ENCODE data around the gene NOS3.

NOS3 gene

GRCh38 chr7:150955519-150956394, 35.1 kb upstream of the NOS3 start:
- TF ChIP-seq CTCF (IDR thresholded peaks at IDR 0.05; ENCODE audit: low read depth, low read length, missing control alignments): no peak
- H3K4me3 ChIP-seq (replicated peaks; ENCODE audit: low read depth, low read length): no peak overlapping the region
- DNase-seq (ENCODE audit: extremely low read depth, low read depth): no peak

GRCh38 chr7:150956395-150957132, 34.3 kb upstream of the NOS3 start:
- DNase-seq (ENCODE audit: extremely low read depth, low read depth): no peak
- TF ChIP-seq CTCF (IDR thresholded peaks at IDR 0.05; ENCODE audit: low read depth, low read length, missing control alignments): no peak
- no peak overlapping the region for H3K4me3 ChIP-seq (replicated peaks; ENCODE audit: low read depth, low read length)

GRCh38 chr7:150957133-150958020, 33.4 kb upstream of the NOS3 start:
- no peak for DNase-seq (ENCODE audit: extremely low read depth, low read depth)
- H3K4me3 ChIP-seq (replicated peaks; ENCODE audit: low read depth, low read length): no peak overlapping the region
- TF ChIP-seq CTCF (IDR thresholded peaks at IDR 0.05; ENCODE audit: low read depth, low read length, missing control alignments): no peak

- TF ChIP-seq CTCF (IDR thresholded peaks at IDR 0.05; ENCODE audit: low read depth, low read length, missing control alignments): no peak
- no peak for DNase-seq (ENCODE audit: extremely low read depth, low read depth)
- no peak overlapping the region for H3K4me3 ChIP-seq (replicated peaks; ENCODE audit: low read depth, low read length)
Observed at GRCh38 chr7:150958062-150958552, 32.7 kb upstream of the NOS3 start.

- H3K4me3 ChIP-seq (replicated peaks; ENCODE audit: low read depth, low read length): no peak overlapping the region
- no peak for TF ChIP-seq CTCF (IDR thresholded peaks at IDR 0.05; ENCODE audit: low read depth, low read length, missing control alignments)
- DNase-seq (ENCODE audit: extremely low read depth, low read depth): no peak
Observed at GRCh38 chr7:150958597-150958996, 32.2 kb upstream of the NOS3 start.

GRCh38 chr7:150959081-150959480, 31.7 kb upstream of the NOS3 start:
- H3K4me3 ChIP-seq (replicated peaks; ENCODE audit: low read depth, low read length): no peak overlapping the region
- no peak for DNase-seq (ENCODE audit: extremely low read depth, low read depth)
- no peak for TF ChIP-seq CTCF (IDR thresholded peaks at IDR 0.05; ENCODE audit: low read depth, low read length, missing control alignments)

All from HFF-Myc (cell line).